GM12878 (cell line): ENCODE results near the gene SMAD4. TPM values are rescaled to one million over a fixed set of nuclear protein-coding genes. Genes with fewer than 3 reads are reported as not detected.

Experiments used
- ATF7 ChIP-seq: fragments of 450-650 bp; IDR thresholded peaks from 2 replicates; pipeline ENCODE4 v1.6.1; 2016; ENCODE audit warnings: low read depth, mild to moderate bottlenecking
- BMI1 ChIP-seq: fragments of 450-650 bp; IDR thresholded peaks from 2 replicates; pipeline ENCODE4 v1.6.1; 2016; ENCODE audit warnings: mild to moderate bottlenecking, moderate library complexity, borderline replicate concordance
- ETV6 ChIP-seq, 2 experiments: fragments of 450-650 bp in 1 of 2; IDR thresholded peaks in 1 of 2; conservative IDR thresholded peaks in 1 of 2; 2 replicates each; pipeline ENCODE4 v1.6.1; 2014; ENCODE audit warnings: antibody characterized with exemption in 1 of 2, borderline replicate concordance in 1 of 2, low read depth in 1 of 2, mild to moderate bottlenecking in 1 of 2, moderate library complexity in 1 of 2
- EZH2 ChIP-seq: IDR thresholded peaks from 2 replicates; pipeline ENCODE4 v1.6.1; 2012; ENCODE audit warnings: low read depth, mild to moderate bottlenecking, control low read depth, inconsistent platforms, low read length, borderline replicate concordance; ENCODE audit not compliant: control insufficient read depth
- FOXK2 ChIP-seq: fragments of 450-650 bp; IDR thresholded peaks from 2 replicates; pipeline ENCODE4 v1.6.1; 2017; ENCODE audit warnings: mild to moderate bottlenecking, moderate library complexity
- HDAC2 ChIP-seq: fragments of 200-600 bp; sonication (generic); IDR thresholded peaks from 2 replicates; pipeline ENCODE4 v1.6.1; 2017
- KLF5 ChIP-seq: fragments of 450-650 bp; IDR thresholded peaks from 2 replicates; pipeline ENCODE4 v1.6.1; 2014; ENCODE audit warnings: mild to moderate bottlenecking; ENCODE audit not compliant: partially characterized antibody
- LARP7 ChIP-seq: fragments of 450-650 bp; IDR thresholded peaks from 2 replicates; pipeline ENCODE4 v1.6.1; 2017; ENCODE audit warnings: mild to moderate bottlenecking
- NBN ChIP-seq: fragments of 450-650 bp; IDR thresholded peaks from 2 replicates; pipeline ENCODE4 v1.6.1; 2016
- NR2C2 ChIP-seq: IDR thresholded peaks from 2 replicates; pipeline ENCODE4 v1.6.1; 2011; ENCODE audit warnings: borderline replicate concordance, low read depth; ENCODE audit not compliant: control insufficient read depth, insufficient read length
- NRF1 ChIP-seq: conservative IDR thresholded peaks from 2 replicates; pipeline ENCODE4 v1.6.1; 2011; ENCODE audit warnings: mild to moderate bottlenecking, low read depth, low read length, improper control_type of control experiment
- PBX3 ChIP-seq: IDR thresholded peaks from 2 replicates; pipeline ENCODE4 v1.6.1; 2011; ENCODE audit warnings: mild to moderate bottlenecking, low read depth, low read length, moderate library complexity; ENCODE audit not compliant: insufficient replicate concordance
- SP1 ChIP-seq: IDR thresholded peaks from one replicate; pipeline ENCODE4 v1.6.1; 2011; ENCODE audit warnings: low read depth, low read length
- SRF ChIP-seq, 2 experiments: IDR thresholded peaks; 2 replicates each; pipeline ENCODE4 v1.6.1; 2011; ENCODE audit warnings: low read depth in 2 of 2, low read length in 2 of 2, mild to moderate bottlenecking in 1 of 2, moderate library complexity in 1 of 2
- STAT1 ChIP-seq: fragments of 450-650 bp; conservative IDR thresholded peaks from 2 replicates; pipeline ENCODE4 v1.6.1; 2014; ENCODE audit warnings: antibody characterized with exemption, mild to moderate bottlenecking
- SUPT20H ChIP-seq: IDR thresholded peaks from 2 replicates; pipeline ENCODE4 v1.6.1; 2011; ENCODE audit warnings: low read depth, mild to moderate bottlenecking, low read length, moderate library complexity, borderline replicate concordance; ENCODE audit not compliant: control insufficient read depth
- USF2 ChIP-seq: IDR thresholded peaks from 2 replicates; pipeline ENCODE4 v1.6.1; 2011; ENCODE audit warnings: low read depth, low read length, improper control_type of control experiment, borderline replicate concordance
- ZBTB11 ChIP-seq: fragments of 450-650 bp; formaldehyde crosslinking; IDR thresholded peaks from 2 replicates; pipeline ENCODE4 v1.5.0; 2022; ENCODE audit warnings: mild to moderate bottlenecking, missing genetic modification characterization
- ZBTB33 ChIP-seq: fragments of 450-650 bp; IDR thresholded peaks from 2 replicates; pipeline ENCODE4 v1.6.1; 2017; ENCODE audit warnings: mild to moderate bottlenecking
- ZNF274 ChIP-seq: IDR thresholded peaks from one replicate; pipeline ENCODE4 v1.8.0; 2011; ENCODE audit not compliant: insufficient read length, insufficient read depth
- polyA plus RNA-seq, 11 experiments: library from polyadenylated mRNA; depleted of rRNA in 4 of 11; unstranded in 6 of 11; stranded (reverse) in 5 of 11; fragments of >200 nt; fragmentation: Nextera tagmentation in 4 of 11; fragmentation: Illumina TruSeq in 1 of 11; extraction: Ambion mirVana in 4 of 11; extraction: Trizol in 1 of 11; gene quantifications; 1 replicate in 1 of 11; 2 replicates in 10 of 11; pipeline versions ENCODE4 v1.2.1 to v1.2.3, GENCODE V29; 2011 to 2016; ENCODE audit warnings: inconsistent platforms in 2 of 11, missing spikeins in 2 of 11, low read depth in 1 of 11
- total RNA-seq, 4 experiments: library from RNA; depleted of rRNA in 3 of 4; stranded (reverse); fragments of >200 nt in 3 of 4; fragmentation: Illumina TruSeq in 1 of 4; extraction: Trizol in 1 of 4; gene quantifications; 2 replicates each; pipeline versions ENCODE4 v1.2.1 to v1.2.3, GENCODE V29; 2013 to 2021

SMAD4 gene
- total and polyA plus RNA-seq, 10 of the 15 experiments (the other 5 are each of a cell fraction or from before 2014, with no cell fraction given): 9.6 to 99.9 (median 37.5) TPM

GRCh38 chr18:51029694-51030536 is at the start of gene SMAD4 (continued):
- TF ChIP-seq ZBTB11 (CRISPR knock-in tag) (no peak), EZH2 (no peak), ATF7 (no peak), SP1 (no peak), PBX3 (no peak), ZNF274 (no peak), SUPT20H (no peak), SRF (IDR thresholded peaks at IDR 0.05; ENCODE audit: low read depth in 2 of 2, low read length in 2 of 2) (0 out of 4 replicates have a peak, but pooled peaks of 1 of the 2 experiments have one; percentile 37), USF2 (no peak), FOXK2 (no peak; the same call in 1 of the 2 replicates), ZBTB33 (no peak), BMI1 (no peak), LARP7 (peak; percentile 93), HDAC2 (no peak), ETV6 (conservative IDR thresholded peaks at IDR 0.05 in 1 of 2, IDR thresholded peaks at IDR 0.05 in 1 of 2; ENCODE audit: borderline replicate concordance in 1 of 2, low read depth in 1 of 2) (no peak), NRF1 (peak; percentile 89), STAT1 (0 out of 2 replicates have a peak, but pooled peaks have one; percentile 47), NBN (no peak), NR2C2 (no peak), KLF5 (peak; percentile 43)
